HUES6 (cell line): ENCODE data around the gene PRKD2.
"Not testable (repeated sequence)": the region's sequence is repeated elsewhere in the genome, so short reads cannot be mapped to it uniquely, and the experiment has no call there.

Experiments
- H3K27ac ChIP-seq: 2 replicates; pipeline ENCODE4 v1.7.0; 2013; ENCODE audit warnings: low read depth, mild to moderate bottlenecking, low read length, inconsistent platforms
- H3K27me3 ChIP-seq: 2 replicates; pipeline ENCODE4 v1.6.1; 2013; ENCODE audit warnings: low read length; ENCODE audit not compliant: control insufficient read depth, insufficient read depth
- H3K36me3 ChIP-seq: 2 replicates; pipeline ENCODE4 v1.6.1; 2013; ENCODE audit warnings: low read length; ENCODE audit not compliant: control insufficient read depth, insufficient read depth
- H3K4me1 ChIP-seq: 2 replicates; pipeline ENCODE4 v1.6.1; 2013; ENCODE audit warnings: low read length; ENCODE audit not compliant: control insufficient read depth, insufficient read depth
- H3K4me3 ChIP-seq: 2 replicates; pipeline ENCODE4 v1.5.1; 2013; ENCODE audit warnings: low read depth, low read length
- H3K9ac ChIP-seq: one replicate; pipeline ENCODE4 v1.6.1; 2013; ENCODE audit warnings: mild to moderate bottlenecking, low read length
- H3K9me3 ChIP-seq: 2 replicates; pipeline ENCODE4 v1.6.1; 2013; ENCODE audit warnings: low read depth, low read length; ENCODE audit not compliant: control insufficient read depth, insufficient read depth

PRKD2 gene

DNA sequence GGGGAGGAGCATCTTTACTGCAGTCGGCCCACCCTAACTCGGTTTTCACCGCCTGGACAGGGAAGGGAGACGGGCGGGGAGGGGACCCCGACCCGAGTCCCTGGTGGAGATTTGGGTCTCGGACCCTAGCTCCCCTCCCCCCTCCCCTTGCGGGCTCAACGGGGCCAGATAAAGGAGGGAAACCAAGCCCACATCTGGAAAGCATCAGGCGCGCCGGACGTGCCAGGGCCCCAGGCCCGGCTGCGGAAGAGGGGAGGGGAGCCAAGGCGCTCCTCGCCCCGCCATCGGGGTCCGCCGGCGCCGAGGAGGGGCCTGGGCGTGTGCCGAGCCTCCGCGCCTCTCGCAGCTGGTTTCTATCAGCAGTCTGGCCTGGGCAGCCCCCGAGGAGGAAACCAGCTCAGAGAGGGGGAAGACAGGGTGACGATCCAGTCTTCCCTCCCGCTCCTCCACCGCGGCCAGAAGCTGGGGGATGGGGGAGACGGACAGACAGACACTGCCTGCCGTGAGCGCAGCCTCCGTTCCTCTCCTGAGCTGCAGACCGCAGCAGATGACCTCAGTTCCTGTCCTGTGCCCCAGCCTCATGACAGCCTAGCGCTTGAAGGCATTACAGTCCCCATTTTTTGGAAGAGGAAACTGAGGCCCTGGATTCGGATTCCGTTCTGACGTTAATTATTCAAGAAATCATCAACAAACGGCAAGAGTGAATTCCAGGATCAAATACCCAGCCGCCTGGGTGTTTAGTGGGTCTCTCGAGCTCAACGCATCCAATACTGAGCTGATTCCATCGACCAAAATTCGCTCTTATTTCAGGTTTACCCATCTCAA is 77.3 kb downstream of the PRKD2 start:
- peaks cover 18% of the 10 kb centered on the region for H3K4me1 ChIP-seq
- H3K27ac ChIP-seq, result peak overlapping the region; percentile 31; the same call in 1 of the 2 replicates
- H3K36me3 ChIP-seq, result no peaks in the 10 kb centered on the region
- H3K9ac ChIP-seq, result peak overlapping the region; percentile 51
- no peaks in the 10 kb centered on the region for H3K9me3 ChIP-seq
- H3K4me3 ChIP-seq, result peak overlapping the region; percentile 72
- peaks cover 59% of the 10 kb centered on the region for H3K27me3 ChIP-seq

DNA sequence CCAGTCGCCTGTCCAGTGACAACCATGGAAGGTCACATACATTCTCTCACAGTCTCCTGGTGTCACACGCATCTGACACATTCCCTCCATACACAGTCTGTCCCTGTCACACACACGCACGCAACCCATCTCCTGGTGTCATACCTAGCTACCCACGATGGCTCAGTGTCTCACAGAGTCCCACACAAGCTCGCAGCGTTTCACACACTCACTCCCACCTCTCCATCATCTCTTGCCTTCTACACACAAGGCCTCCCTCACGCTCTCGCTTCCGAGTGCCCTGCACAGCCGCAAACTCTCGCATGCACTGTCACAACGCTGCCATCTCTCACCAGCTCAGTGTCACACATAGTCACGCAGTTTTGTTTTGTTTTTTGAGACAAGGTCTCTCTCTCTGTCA is 79.7 kb downstream of the PRKD2 start:
- Histone ChIP-seq H3K9me3 (no peaks in the 10 kb centered on the region), H3K4me1 (peaks cover 24% of the 10 kb centered on the region), H3K27ac (no peak overlapping the region), H3K9ac (no peak overlapping the region), H3K4me3 (no peak overlapping the region), H3K27me3 (peaks cover 79% of the 10 kb centered on the region), H3K36me3 (no peaks in the 10 kb centered on the region)

DNA sequence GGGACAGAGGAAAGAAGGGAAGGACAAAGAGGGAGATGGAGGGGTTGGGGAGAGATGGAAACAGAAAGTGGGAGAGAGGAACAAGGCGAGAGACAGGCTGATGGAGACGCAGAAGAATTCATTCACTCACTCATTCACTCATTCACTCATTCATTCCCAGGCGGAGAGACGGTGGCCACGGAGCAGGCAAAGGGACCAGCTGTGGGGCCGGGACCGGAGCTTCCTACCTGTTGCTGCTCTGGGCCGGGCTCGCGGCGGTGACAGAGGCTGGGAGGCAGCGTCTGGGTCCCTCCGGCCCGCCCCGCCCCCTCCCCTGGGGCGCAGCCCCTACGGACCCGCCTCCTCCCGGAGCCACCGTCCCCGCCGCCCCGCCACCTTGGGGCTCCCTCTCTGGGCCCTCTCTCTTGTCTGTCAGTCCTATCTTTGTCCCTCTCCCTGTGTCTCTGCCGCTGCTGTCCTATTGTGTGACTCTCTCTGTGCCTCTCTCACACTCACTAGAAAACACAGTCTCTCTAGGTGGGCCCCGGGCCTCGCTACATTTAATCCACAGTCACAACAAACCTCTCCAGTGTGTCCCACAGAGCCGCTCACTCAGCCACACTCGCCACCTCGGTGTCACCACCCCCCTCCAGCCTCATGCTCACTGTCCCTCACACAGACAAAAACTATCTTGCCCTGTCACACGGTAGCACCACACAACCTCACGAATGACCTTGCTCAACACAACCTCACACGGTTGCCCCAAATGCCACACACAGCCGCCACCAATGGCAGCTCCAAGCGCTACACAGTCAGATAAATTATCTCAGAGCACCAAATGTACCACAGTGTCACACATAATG is 80.8 kb downstream of the PRKD2 start, which contains the start of gene GNG8:
GNG8 (minus strand) TSS at position 283 of the 842 bp plus-strand sequence. CDS start 1,520 bp downstream, outside the sequence.
- Histone ChIP-seq H3K9ac (no peak within 1 kb of the TSS), H3K4me3 (peak within 1 kb of the TSS; percentile 69), H3K9me3 (no peaks in the 10 kb centered on the region), H3K36me3 (no peaks in the 10 kb centered on the region), H3K27ac (no peak within 1 kb of the TSS), H3K27me3 (peaks cover 78% of the 10 kb centered on the region), H3K4me1 (peaks cover 27% of the 10 kb centered on the region)

DNA sequence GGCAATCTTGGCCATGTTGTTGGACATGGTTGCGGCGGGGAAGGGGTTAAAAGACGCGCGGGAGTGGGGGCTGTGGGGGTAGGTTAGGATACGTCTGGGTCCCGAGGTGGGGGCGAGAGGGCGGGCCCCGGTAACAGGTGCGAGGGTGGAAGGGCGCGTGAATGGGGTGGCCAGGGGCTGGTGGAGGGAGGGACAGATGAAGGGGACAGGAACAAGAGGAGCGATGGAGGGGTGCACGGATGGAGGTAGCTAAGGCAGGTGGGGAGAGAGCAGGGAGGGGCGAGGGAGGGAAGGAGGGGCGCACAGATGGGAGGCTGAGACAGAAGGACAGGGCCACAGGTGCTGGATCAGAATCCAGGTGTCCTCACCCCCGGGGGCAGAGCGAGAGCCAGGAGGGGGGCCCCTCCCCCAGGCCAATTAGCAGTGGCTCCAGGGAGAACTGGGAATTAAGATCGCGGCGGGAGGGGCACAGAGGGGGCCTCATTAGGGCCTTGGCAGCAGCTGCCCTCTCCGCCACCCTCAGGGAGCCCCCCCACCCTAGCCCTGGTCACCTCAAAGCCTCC is 82.2 kb downstream of the PRKD2 start:
- Histone ChIP-seq H3K27ac (no peak overlapping the region), H3K36me3 (no peaks in the 10 kb centered on the region), H3K9me3 (no peaks in the 10 kb centered on the region), H3K4me3 (peak overlapping the region; percentile 69), H3K4me1 (peaks cover 30% of the 10 kb centered on the region), H3K27me3 (peaks cover 65% of the 10 kb centered on the region), H3K9ac (no peak overlapping the region)

DNA sequence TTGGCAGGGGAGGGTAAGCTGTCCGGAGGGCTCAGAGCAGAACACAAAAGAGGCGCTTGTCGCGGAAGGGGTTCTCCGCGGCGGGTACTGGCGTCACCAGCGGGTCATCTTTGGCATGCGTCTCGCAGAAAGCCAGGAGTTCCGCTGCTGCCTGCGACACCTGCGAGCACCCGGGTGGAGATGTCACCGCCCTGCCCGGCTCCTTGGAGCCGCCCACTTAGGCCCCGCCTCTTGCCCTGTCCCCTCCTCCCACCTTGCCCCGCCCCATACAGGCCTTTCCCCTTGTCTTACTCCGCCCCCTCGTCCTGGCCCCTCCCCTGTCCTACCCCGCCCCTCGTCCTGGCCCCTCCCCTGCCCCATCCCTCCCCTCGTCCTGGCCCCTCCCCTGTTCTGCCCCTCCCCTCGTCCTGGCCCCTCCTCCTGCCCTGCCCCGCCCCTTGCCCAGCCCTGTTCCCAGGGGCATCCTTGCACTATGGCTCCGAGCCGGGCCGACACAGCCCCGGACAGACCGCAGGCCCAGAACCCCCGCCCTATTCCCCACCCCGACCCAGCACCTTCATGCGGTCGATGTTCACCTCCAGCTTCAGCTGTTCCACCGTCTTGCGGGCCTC is 82.8 kb downstream of the PRKD2 start:
- Histone ChIP-seq H3K4me3 (peak overlapping the region; percentile 69), H3K36me3 (no peaks in the 10 kb centered on the region), H3K27me3 (peaks cover 63% of the 10 kb centered on the region), H3K9ac (no peak overlapping the region), H3K4me1 (peaks cover 29% of the 10 kb centered on the region), H3K27ac (no peak overlapping the region), H3K9me3 (no peaks in the 10 kb centered on the region)

DNA sequence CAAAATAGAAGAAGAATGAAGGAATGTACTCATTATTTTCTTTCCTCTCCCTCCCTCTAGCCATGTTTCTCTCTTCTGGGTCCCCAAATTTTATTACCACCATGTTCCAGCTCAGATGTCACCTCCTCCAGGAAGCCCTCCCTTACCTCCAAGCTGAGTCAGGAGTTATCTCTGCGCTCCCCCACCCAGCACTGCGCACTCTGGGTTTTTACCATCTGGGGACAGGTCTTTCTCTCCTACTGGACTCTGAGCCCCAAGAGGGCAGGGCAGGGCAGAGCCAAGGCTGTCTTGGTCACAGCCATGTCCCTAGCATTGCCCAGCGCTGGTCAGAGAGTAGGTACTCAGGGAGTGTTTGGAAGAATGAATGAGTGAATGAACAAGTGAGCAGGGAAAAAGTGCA is 83.8 kb downstream of the PRKD2 start:
- Histone ChIP-seq H3K27ac (no peak overlapping the region), H3K36me3 (no peaks in the 10 kb centered on the region), H3K4me1 (peaks cover 25% of the 10 kb centered on the region), H3K27me3 (peaks cover 59% of the 10 kb centered on the region), H3K4me3 (no peak overlapping the region), H3K9ac (no peak overlapping the region), H3K9me3 (no peaks in the 10 kb centered on the region)

DNA sequence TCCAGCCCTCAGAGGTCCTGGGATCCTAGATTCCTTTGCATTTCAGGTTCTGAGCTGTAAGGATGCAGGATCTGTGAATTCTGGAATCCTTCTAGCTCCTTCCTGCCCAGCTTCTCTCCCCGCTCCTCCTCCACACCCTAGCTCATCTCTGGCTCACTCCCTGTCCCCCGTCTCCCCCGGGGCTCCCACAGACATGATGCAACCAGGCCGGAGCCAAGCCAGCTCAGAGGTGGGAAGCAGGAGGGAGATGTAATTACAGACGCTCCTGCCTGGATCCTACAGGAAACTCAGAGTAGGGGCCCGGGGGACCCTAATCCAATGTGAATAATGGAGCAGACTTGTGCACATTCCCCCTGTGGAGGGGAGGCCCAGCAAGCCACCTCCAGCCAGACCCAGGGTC is 85.4 kb downstream of the PRKD2 start:
- H3K9me3 ChIP-seq, result no peaks in the 10 kb centered on the region
- H3K36me3 ChIP-seq, result no peaks in the 10 kb centered on the region
- H3K9ac ChIP-seq, result no peak overlapping the region
- H3K27me3 ChIP-seq, result peaks cover 42% of the 10 kb centered on the region
- H3K27ac ChIP-seq, result no peak overlapping the region
- no peak overlapping the region for H3K4me3 ChIP-seq
- H3K4me1 ChIP-seq, result peaks cover 26% of the 10 kb centered on the region

DNA sequence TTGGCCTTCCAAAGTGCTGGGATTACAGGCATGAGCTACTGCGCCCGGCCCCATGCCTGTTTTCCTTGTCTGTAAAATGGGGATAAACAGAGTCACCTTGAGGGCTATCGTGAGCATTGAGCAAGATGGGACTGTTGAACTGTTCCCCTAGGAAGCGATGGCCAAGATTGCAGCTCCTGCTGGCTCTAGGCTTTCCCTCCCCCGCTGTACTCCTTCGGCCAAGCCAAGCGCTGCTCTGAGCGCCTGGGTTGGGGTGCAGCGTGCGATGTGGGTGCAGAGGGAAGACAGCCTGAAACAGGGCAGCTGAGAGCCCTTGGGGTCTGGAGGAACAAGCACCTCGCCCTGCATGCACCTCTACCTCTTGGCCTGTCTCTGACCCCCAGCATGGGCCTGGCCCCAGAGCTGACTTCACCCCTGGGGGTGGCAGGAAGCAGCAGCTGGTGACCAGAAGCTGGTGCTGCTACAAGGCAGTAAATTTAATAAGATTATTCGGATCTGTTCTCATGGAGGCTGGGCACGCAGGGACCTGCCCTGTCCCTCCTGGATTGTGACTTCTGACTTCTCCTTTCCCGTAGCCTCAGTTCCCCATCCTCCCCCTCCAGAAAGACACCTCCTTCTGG is 86.2 kb downstream of the PRKD2 start:
- Histone ChIP-seq H3K36me3 (no peaks in the 10 kb centered on the region), H3K4me3 (no peak overlapping the region), H3K9me3 (no peaks in the 10 kb centered on the region), H3K27ac (no peak overlapping the region), H3K9ac (no peak overlapping the region), H3K27me3 (peaks cover 34% of the 10 kb centered on the region), H3K4me1 (peaks cover 22% of the 10 kb centered on the region)

DNA sequence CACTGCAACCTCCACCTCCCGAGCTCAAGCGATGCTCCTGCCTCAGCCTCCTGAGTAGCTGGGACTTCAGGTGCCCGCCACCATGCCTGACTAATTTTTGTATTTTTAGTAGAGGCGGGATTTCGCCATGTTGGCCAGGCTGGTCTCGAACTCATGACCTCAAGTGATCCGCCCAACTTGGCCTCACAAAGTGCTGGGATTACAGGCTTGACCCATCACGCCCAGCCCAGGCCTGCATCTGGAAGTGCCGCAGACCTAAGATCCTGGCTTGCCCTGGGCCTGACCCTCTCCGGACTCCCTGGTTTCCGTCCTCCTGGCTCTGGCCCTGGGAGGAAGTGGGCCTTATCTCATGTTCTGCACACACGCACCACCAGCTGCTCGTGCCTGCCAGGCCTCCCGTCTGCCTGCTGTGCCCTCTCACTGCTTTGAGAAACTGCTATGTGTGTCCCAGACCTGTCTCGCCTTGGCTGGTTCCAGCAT is 87.3 kb downstream of the PRKD2 start:
- Histone ChIP-seq H3K4me3 (no peak overlapping the region), H3K36me3 (no peaks in the 10 kb centered on the region), H3K27me3 (peaks cover 26% of the 10 kb centered on the region), H3K9ac (no peak overlapping the region), H3K9me3 (no peaks in the 10 kb centered on the region), H3K4me1 (peaks cover 27% of the 10 kb centered on the region), H3K27ac (no peak overlapping the region)

DNA sequence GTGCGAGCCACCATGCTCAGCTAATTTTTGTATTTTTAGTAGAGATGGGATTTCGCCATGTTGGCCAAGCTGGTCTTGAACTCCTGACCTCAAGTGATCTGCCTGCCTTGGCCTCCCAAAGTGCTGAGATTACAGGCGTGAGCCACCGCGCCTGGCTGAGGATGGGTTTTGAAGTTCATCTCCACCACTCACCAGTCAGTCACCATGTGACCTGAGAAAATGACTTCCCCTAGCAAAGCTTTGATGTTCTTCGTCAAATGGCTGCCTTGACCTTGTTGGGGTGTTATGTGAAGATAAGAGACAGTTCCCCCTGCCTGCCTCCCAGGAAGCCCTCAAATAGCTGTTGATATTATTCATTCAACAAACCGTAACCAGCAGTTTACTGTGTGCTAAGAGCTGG is 87.9 kb downstream of the PRKD2 start:
- not testable (repeated sequence) for H3K9me3 ChIP-seq, H3K36me3 ChIP-seq, H3K9ac ChIP-seq, H3K4me3 ChIP-seq, H3K27ac ChIP-seq
- H3K27me3 ChIP-seq, result peaks cover 23% of the 10 kb centered on the region
- H3K4me1 ChIP-seq, result peaks cover 27% of the 10 kb centered on the region
